ENCODE measurements around the gene KEAP1. TPM values are rescaled to one million over a fixed set of nuclear protein-coding genes. Genes with fewer than 3 reads are reported as not detected.

KEAP1 gene
- total RNA-seq, 5 donors from 2014 or later (not counting 1 experiment from before 2014, with no cell fraction given) = 18.4 to 64.2 (median 56.0) TPM

Other genes starting within 250 kb of the KEAP1 start
- 10 to 100 TPM in 1 of 5 donors, 1 to 10 TPM in 4; 4.2 to 11.0 (median 5.9) TPM for gene ICAM1, start 232.2 kb downstream of the KEAP1 start, total RNA-seq
- gene ICAM4, start 216.4 kb downstream of the KEAP1 start, total RNA-seq = under 1 TPM; 0.47 to 0.79 (median 0.53) TPM
- 1 to 10 TPM in 1 of 5 donors, under 1 TPM in 4; 0.20 to 1.1 (median 0.59) TPM for gene ICAM5, start 213.4 kb downstream of the KEAP1 start, total RNA-seq
- 10 to 100 TPM in 2 of 5 donors, 1 to 10 TPM in 3; 3.9 to 11.8 (median 8.1) TPM for gene ZGLP1, start 193.5 kb downstream of the KEAP1 start, total RNA-seq
- gene FDX2, start 187.3 kb downstream of the KEAP1 start, total RNA-seq = 10 to 100 TPM in 3 of 5 donors, 1 to 10 TPM in 2; 5.7 to 16.8 (median 11.4) TPM
- gene RAVER1, start 169.8 kb downstream of the KEAP1 start, total RNA-seq = 10 to 100 TPM; 31.5 to 68.2 (median 61.2) TPM
- gene ICAM3, start 163.7 kb downstream of the KEAP1 start, total RNA-seq = 100 to 1,000 TPM; 167 to 233 (median 183) TPM
- gene TYK2, start 122.8 kb downstream of the KEAP1 start, total RNA-seq = 100 to 1,000 TPM; 277 to 346 (median 323) TPM
- gene CDC37, start 99.8 kb downstream of the KEAP1 start, total RNA-seq = 100 to 1,000 TPM; 163 to 205 (median 190) TPM
- 10 to 100 TPM in 1 of 5 donors, 1 to 10 TPM in 4; 2.2 to 13.3 (median 6.2) TPM for gene PDE4A, start 82.8 kb downstream of the KEAP1 start, total RNA-seq
- gene S1PR5, start 14.1 kb upstream of the KEAP1 start, total RNA-seq = 10 to 100 TPM in 1 of 5 donors, 1 to 10 TPM in 4; 1.9 to 25.0 (median 6.5) TPM
- gene ATG4D, start 40.5 kb upstream of the KEAP1 start, total RNA-seq = 10 to 100 TPM; 55.7 to 63.0 (median 60.9) TPM
- 10 to 100 TPM; 50.9 to 94.8 (median 79.1) TPM for gene KRI1, start 62.7 kb upstream of the KEAP1 start, total RNA-seq
- gene CDKN2D, start 65.6 kb upstream of the KEAP1 start, total RNA-seq = 10 to 100 TPM; 24.0 to 51.5 (median 32.5) TPM
- 1 to 10 TPM in 2 of 5 donors, under 1 TPM in 1, not detected in 2; 0.30 to 1.6 (median 1.1) TPM for gene AP1M2, start 84.0 kb upstream of the KEAP1 start, total RNA-seq
- 100 to 1,000 TPM; 204 to 228 (median 218) TPM for gene SLC44A2, start 122.2 kb upstream of the KEAP1 start, total RNA-seq
- 100 to 1,000 TPM; 331 to 490 (median 370) TPM for gene ILF3, start 151.0 kb upstream of the KEAP1 start, total RNA-seq
- 10 to 100 TPM; 47.7 to 68.1 (median 55.1) TPM for gene QTRT1, start 198.1 kb upstream of the KEAP1 start, total RNA-seq
- 100 to 1,000 TPM; 272 to 329 (median 297) TPM for gene DNM2, start 214.7 kb upstream of the KEAP1 start, total RNA-seq